A673 (cell line): ENCODE measurements around the gene NMRAL1. TPM values are rescaled to one million over a fixed set of nuclear protein-coding genes. Genes with fewer than 3 reads are reported as not detected.
A peak's percentile ranks its signal among the peaks of the same experiment; 100 is the strongest.

Experiments used
- BruUV-seq: library from RNA; stranded (reverse); fragments of 400-500 nt; replicated peaks from 2 replicates; lab custom pipeline; 2021; lab: Mats Ljungman, UMichigan
- CTCF ChIA-PET: fragments of 300-600 bp; sonication (Branson Sonifier 250); formaldehyde crosslinking; loops from one replicate; lab custom pipeline; 2022; ENCODE audit warnings: antibody characterized with exemption; lab: Charles Lee
- POLR2A ChIA-PET: fragments of 300-600 bp; sonication (Branson Sonifier 250); formaldehyde crosslinking; loops from one replicate; lab custom pipeline; 2022; ENCODE audit warnings: antibody characterized with exemption; ENCODE audit not compliant: low non-redundant PET; lab: Charles Lee
- DNase-seq: peaks from one replicate; pipeline ENCODE4 v3.0.0-alpha.2; 2015; ENCODE audit warnings: low spot score
- H3K27ac ChIP-seq: fragments of 200-600 bp; sonication (generic); 2 replicates; pipeline ENCODE4 v1.5.1; 2016; ENCODE audit warnings: mixed run types, low read depth, mild to moderate bottlenecking, mixed read lengths, antibody characterized with exemption, low read length; ENCODE audit not compliant: poor library complexity, severe bottlenecking
- H3K27me3 ChIP-seq: fragments of 200-600 bp; sonication (generic); replicated peaks from 2 replicates; pipeline ENCODE4 v1.6.1; 2017; ENCODE audit warnings: mixed run types, low read depth, mild to moderate bottlenecking, mixed read lengths, antibody characterized with exemption, low read length; ENCODE audit not compliant: insufficient read depth, poor library complexity
- H3K36me3 ChIP-seq: fragments of 200-600 bp; sonication (generic); 2 replicates; pipeline ENCODE4 v1.6.1; 2016; ENCODE audit warnings: mixed run types, mild to moderate bottlenecking, mixed read lengths, antibody characterized with exemption, low read length; ENCODE audit not compliant: insufficient read depth, poor library complexity, severe bottlenecking
- H3K4me1 ChIP-seq: fragments of 200-600 bp; sonication (generic); 2 replicates; pipeline ENCODE4 v1.6.1; 2017; ENCODE audit warnings: mixed run types, mild to moderate bottlenecking, mixed read lengths, antibody characterized with exemption, low read length; ENCODE audit not compliant: insufficient read depth, poor library complexity, severe bottlenecking
- H3K4me3 ChIP-seq: fragments of 200-600 bp; sonication (generic); 2 replicates; pipeline ENCODE4 v1.5.1; 2016; ENCODE audit warnings: low read depth, mixed run types, mild to moderate bottlenecking, mixed read lengths, low read length; ENCODE audit not compliant: poor library complexity, severe bottlenecking
- H3K9me3 ChIP-seq: fragments of 200-600 bp; sonication (generic); 2 replicates; pipeline ENCODE4 v1.6.1; 2016; ENCODE audit warnings: mixed run types, low read depth, mild to moderate bottlenecking, mixed read lengths, antibody characterized with exemption, low read length; ENCODE audit not compliant: poor library complexity, severe bottlenecking
- CTCF ChIP-seq: fragments of 300-800, 200-600 bp; sonication (generic); conservative IDR thresholded peaks from 2 replicates; pipeline ENCODE4 v1.5.1; 2017; ENCODE audit warnings: low read depth, mild to moderate bottlenecking, antibody characterized with exemption, low read length, moderate library complexity, mixed read lengths
- EZH2 ChIP-seq: fragments of 200-600 bp; sonication (generic); IDR thresholded peaks from 2 replicates; pipeline ENCODE4 v1.6.1; 2017; ENCODE audit warnings: borderline replicate concordance, low read depth, mild to moderate bottlenecking, mixed read lengths, antibody characterized with exemption, low read length; ENCODE audit not compliant: poor library complexity, severe bottlenecking
- intact Hi-C: fragments of 100-400 bp; cut with micrococcal nuclease; formaldehyde crosslinking; loops from one replicate; pipeline ENCODE4 v1.10.0; 2022; ENCODE audit not compliant: unreplicated experiment
- total RNA-seq: library from RNA; stranded (reverse); gene quantifications from 2 replicates; pipeline ENCODE4 v1.2.3, GENCODE V29; 2021

NMRAL1 gene
- total RNA-seq, 1 experiment from 2014 or later: 85.8 TPM

- Histone ChIP-seq H3K9me3 (no peaks in the 10 kb centered on the region), H3K27ac (peak within 1 kb of the TSS; percentile 72), H3K4me1 (peaks cover 5% of the 10 kb centered on the region), H3K27me3 (no peaks in the 10 kb centered on the region), H3K36me3 (no peaks in the 10 kb centered on the region), H3K4me3 (peak within 1 kb of the TSS; percentile 88)
- DNase-seq: peak; percentile 96
- BruUV-seq: no TSS peak
- intact Hi-C loops: no loop called here
- TF ChIP-seq EZH2 (no peak), CTCF (no peak)
- ChIA-PET CTCF (interaction anchor here (0.6 kb wide), 2 partner anchors 14 to 64 kb away, joined by 4 to 6 read pairs; no protein-coding TSS in a partner anchor), POLR2A (no interaction called here)
Measured at GRCh38 chr16:4416200-4417032, 58.0 kb downstream of the NMRAL1 start, which contains the start of gene CORO7. Gene CORO7 (minus strand): TSS chr16:4416596. CDS start chr16:4416518, 78 bp downstream.

GRCh38 chr16:4415538-4416199 lies 58.8 kb downstream of the NMRAL1 start:
- no peak for TF ChIP-seq EZH2
- TF ChIP-seq CTCF: no peak
- no peaks in the 10 kb centered on the region for H3K9me3 ChIP-seq
- ChIA-PET CTCF (interaction anchor here (0.6 kb wide), 1 partner anchor 13 kb away, joined by 4 read pairs; no protein-coding TSS in a partner anchor), POLR2A (no interaction called here)
- peak overlapping the region; percentile 72 for H3K27ac ChIP-seq
- no peaks in the 10 kb centered on the region for H3K36me3 ChIP-seq
- peak overlapping the region; percentile 88 for H3K4me3 ChIP-seq
- H3K27me3 ChIP-seq: no peaks in the 10 kb centered on the region
- H3K4me1 ChIP-seq: peaks cover 5% of the 10 kb centered on the region
- DNase-seq: peak; percentile 28
- intact Hi-C loops: no loop called here
- BruUV-seq: no TSS peak

- Histone ChIP-seq H3K9me3 (no peaks in the 10 kb centered on the region), H3K36me3 (no peaks in the 10 kb centered on the region), H3K27ac (no peak overlapping the region), H3K4me1 (peaks cover 5% of the 10 kb centered on the region), H3K4me3 (no peak overlapping the region), H3K27me3 (no peaks in the 10 kb centered on the region)
- intact Hi-C loops: no loop called here
- DNase-seq: no peak
- no TSS peak for BruUV-seq
- ChIA-PET POLR2A (no interaction called here), CTCF (no interaction called here)
- TF ChIP-seq CTCF (no peak), EZH2 (no peak)
Measured at GRCh38 chr16:4414187-4414917, 60.1 kb downstream of the NMRAL1 start.
